GM12872 (cell line): ENCODE results near the gene ZNF850.

Experiments
- CTCF ChIP-seq: IDR thresholded peaks from 3 replicates; pipeline ENCODE4 v1.5.1; 2011; ENCODE audit warnings: low read depth, mild to moderate bottlenecking, low read length, moderate library complexity; ENCODE audit not compliant: insufficient read depth

ZNF850 gene

DNA sequence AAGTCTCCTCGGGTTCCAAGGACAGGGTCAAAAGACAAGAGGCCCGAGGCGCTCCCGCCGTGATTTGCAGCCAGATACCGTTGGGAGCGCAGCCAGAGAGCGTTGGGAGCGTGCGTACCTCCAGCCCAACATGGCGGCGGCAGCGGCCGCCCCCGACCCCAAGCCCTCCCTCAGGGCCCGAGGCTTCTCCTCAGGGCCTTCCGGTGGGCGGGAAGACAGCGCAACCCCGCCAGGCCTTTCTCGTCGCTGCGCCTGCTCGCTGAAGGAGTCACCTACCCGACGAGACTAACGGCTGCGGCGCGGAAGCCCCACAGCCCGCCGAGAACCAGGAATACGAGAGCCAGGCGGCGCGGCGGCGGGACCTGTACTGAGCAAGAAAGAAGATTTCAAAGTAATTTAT lies 3.2 kb upstream of the ZNF850 start:
- TF ChIP-seq CTCF = no peak

DNA sequence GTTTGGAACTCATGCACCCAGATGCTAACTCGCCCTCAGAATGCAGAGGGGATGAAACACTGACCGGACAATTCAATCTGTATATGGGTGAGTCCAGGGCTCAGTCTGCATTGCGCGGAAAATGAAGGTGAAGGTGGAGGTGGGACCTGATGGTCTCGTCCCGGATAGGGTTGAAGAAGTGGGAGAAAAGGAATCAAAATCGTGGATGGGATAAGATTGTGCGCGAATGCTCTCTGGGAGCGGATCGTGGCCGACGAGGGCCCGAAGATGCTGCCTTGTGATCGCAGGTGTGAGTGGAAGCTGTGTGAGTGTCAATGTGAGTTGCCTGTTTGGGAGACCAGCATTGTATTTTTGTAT lies 594 bp upstream of the ZNF850 start:
- TF ChIP-seq CTCF = no peak

- TF ChIP-seq CTCF = no peak
Observed at GRCh38 chr19:36771261-36772231, 1.1 kb downstream of the ZNF850 start.

- no peak for TF ChIP-seq CTCF
Observed at GRCh38 chr19:36750066-36750691, 22.4 kb downstream of the ZNF850 start.

GRCh38 chr19:36748431-36749275 lies 24.0 kb downstream of the ZNF850 start:
- TF ChIP-seq CTCF = no peak

DNA sequence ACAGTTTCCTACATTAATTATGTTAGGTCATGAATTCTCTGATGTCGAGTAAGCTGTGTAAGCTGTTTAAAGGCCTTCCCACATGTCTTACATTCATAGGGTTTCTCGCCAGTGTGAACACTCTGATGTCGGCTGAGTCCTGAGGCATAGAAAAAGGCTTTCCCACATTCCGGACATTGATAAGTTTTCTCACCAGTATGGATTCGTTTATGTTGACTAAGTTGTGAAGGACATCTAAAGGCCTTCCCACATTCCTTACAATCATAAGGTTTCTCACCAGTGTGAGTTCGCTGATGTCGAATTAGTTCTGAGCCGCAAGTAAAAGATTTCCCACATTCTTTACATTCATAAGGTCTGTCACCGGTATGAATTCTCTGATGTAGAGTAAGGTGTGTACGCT lies 24.9 kb downstream of the ZNF850 start:
- no peak for TF ChIP-seq CTCF

DNA sequence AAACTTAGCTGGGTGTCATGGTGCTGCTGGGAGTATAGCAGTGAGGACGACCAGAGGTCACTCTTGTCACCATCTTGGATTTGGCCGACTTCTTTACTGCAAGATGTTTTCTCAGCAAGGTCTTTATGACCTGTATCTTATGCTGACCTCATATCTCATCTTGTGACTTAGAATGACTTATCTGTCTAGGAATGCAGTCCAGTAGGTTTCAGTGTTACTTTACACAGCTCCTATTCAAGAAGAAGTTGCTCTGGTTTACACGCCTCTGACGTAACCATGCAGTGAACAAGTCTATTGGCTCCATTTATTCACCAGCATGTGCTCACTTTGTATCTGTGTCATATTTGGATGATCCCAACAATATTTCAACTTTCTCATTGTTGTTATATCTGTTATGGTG lies 26.7 kb downstream of the ZNF850 start:
- no peak for TF ChIP-seq CTCF
